OCI-LY7 (cell line): Measurements from ENCODE around the gene PRKCA. TPM values are rescaled to one million over a fixed set of nuclear protein-coding genes. Genes with fewer than 3 reads are reported as not detected.

ENCODE experiments used
- BruUV-seq: library from RNA; stranded (reverse); fragments of 400-500 nt; replicated peaks from 2 replicates; lab custom pipeline; 2021; lab: Mats Ljungman, UMichigan
- CTCF ChIA-PET: fragments of 300-600 bp; sonication (Branson Sonifier 250); formaldehyde crosslinking; loops from one replicate; lab custom pipeline; 2022; ENCODE audit warnings: antibody characterized with exemption; ENCODE audit not compliant: unreplicated experiment; lab: Charles Lee
- POLR2A ChIA-PET: fragments of 300-600 bp; sonication (Branson Sonifier 250); formaldehyde crosslinking; loops from one replicate; lab custom pipeline; 2022; ENCODE audit warnings: antibody characterized with exemption; lab: Charles Lee
- DNase-seq: peaks from one replicate; pipeline ENCODE4 v3.0.0-alpha.2; 2015; ENCODE audit warnings: low spot score
- H2AFZ ChIP-seq: fragments of 200-600 bp; sonication (generic), shearing (Covaris generic); 2 replicates; pipeline ENCODE4 v1.6.1; 2014; ENCODE audit warnings: mild to moderate bottlenecking, antibody characterized with exemption, low read length, moderate library complexity
- H3K27ac ChIP-seq: fragments of 200-600 bp; sonication (generic); 2 replicates; pipeline ENCODE4 v1.5.1; 2014; ENCODE audit warnings: mixed run types, low read depth, mild to moderate bottlenecking, moderate library complexity, low read length, inconsistent platforms; ENCODE audit not compliant: poor library complexity, severe bottlenecking
- H3K36me3 ChIP-seq: fragments of 200-600 bp; sonication (generic); 2 replicates; pipeline ENCODE4 v1.6.1; 2014; ENCODE audit warnings: mild to moderate bottlenecking, antibody characterized with exemption, low read length, moderate library complexity, mixed read lengths; ENCODE audit not compliant: insufficient read depth
- H3K4me1 ChIP-seq: fragments of 200-600 bp; sonication (generic); 2 replicates; pipeline ENCODE4 v1.5.1; 2014; ENCODE audit warnings: mild to moderate bottlenecking, low read length; ENCODE audit not compliant: insufficient read depth, poor library complexity, severe bottlenecking
- H3K4me2 ChIP-seq: fragments of 200-600 bp; sonication (generic); 2 replicates; pipeline ENCODE4 v1.6.1; 2014; ENCODE audit warnings: mild to moderate bottlenecking, low read length
- H3K4me3 ChIP-seq: fragments of 200-600 bp; sonication (generic); 2 replicates; pipeline ENCODE4 v1.5.1; 2014; ENCODE audit warnings: mild to moderate bottlenecking, low read depth, low read length; ENCODE audit not compliant: poor library complexity, severe bottlenecking
- H3K79me2 ChIP-seq: fragments of 200-600 bp; sonication (generic); 2 replicates; pipeline ENCODE4 v1.6.1; 2016; ENCODE audit warnings: low read depth, mild to moderate bottlenecking, low read length, moderate library complexity, mixed read lengths; ENCODE audit not compliant: insufficient read depth
- H3K9me2 ChIP-seq: fragments of 200-600 bp; sonication (generic); 2 replicates; pipeline ENCODE4 v1.6.1; 2016; ENCODE audit warnings: mild to moderate bottlenecking, low read length, mixed read lengths; ENCODE audit not compliant: insufficient read depth
- H3K9me3 ChIP-seq: fragments of 200-600 bp; sonication (generic); 2 replicates; pipeline ENCODE4 v1.6.1; 2014; ENCODE audit warnings: mild to moderate bottlenecking, mixed run types, low read length, mixed read lengths
- H4K20me1 ChIP-seq: fragments of 200-600 bp; sonication (generic); 2 replicates; pipeline ENCODE4 v1.6.1; 2014; ENCODE audit warnings: mild to moderate bottlenecking, antibody characterized with exemption, low read length, moderate library complexity, mixed read lengths; ENCODE audit not compliant: insufficient read depth
- EZH2phosphoT487 ChIP-seq: fragments of 200-600 bp; sonication (generic); IDR thresholded peaks from 2 replicates; pipeline ENCODE4 v1.6.1; 2018; ENCODE audit warnings: low read depth, borderline replicate concordance, mild to moderate bottlenecking, mixed run types, antibody characterized with exemption, low read length, moderate library complexity, mixed read lengths
- intact Hi-C: fragments of 100-400 bp; cut with micrococcal nuclease; formaldehyde crosslinking; loops from one replicate; pipeline ENCODE4 v1.10.0; 2022; ENCODE audit not compliant: unreplicated experiment
- total RNA-seq, 2 experiments: library from RNA; depleted of rRNA in 1 of 2; stranded (reverse); fragments of >200 nt in 1 of 2; shearing (Covaris generic) in 1 of 2; gene quantifications; 2 replicates each; pipeline ENCODE4 v1.2.3, GENCODE V29; 2014 to 2022
- TF ChIP-seq, protein P1 (sequence below): fragments of 200-600 bp; sonication (generic); conservative IDR thresholded peaks from 2 replicates; pipeline ENCODE4 v1.5.1; 2014; ENCODE audit warnings: mild to moderate bottlenecking, antibody characterized with exemption, low read length, moderate library complexity, mixed read lengths

Gene PRKCA
- total RNA-seq, 2 experiments from 2014 or later = 6.6 to 32.1 TPM

DNA sequence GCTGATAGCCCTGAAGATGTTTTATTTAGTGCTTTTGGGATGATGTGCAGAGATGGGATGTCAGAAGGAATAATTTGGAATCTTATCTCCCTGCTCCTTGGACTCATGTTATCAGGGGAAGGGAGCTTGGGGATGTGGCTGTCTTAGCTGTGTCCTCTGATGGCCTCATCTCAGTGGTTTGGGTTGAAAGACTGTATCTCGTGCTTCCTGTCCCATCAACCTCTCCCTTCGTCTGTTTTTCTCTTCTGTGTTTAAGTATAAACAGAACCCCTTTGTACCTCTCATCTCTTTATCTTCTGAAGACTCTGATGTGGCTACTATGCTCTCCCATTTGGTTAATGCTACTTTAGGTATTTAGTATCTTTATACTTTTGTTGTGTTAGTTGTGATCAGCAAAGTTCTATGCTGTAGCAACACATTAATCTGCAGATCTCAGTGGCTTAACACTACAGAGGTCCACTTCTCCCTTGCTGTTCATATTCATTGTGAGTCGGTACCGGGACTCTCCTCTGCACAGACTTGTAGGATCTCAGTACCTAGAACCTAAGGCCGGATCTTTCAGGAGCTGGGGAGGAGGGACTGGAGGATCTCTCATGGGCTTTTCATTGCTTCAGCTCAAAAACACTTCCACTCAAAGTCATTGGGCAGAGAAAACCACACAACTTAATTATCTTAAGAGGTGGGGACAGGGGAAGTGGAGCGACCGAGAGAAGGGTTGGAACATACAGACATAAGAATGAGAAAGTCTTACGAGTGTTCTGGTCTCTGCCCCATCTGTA is 28.8 kb downstream of the PRKCA start:
- no peaks in the 10 kb centered on the region for H3K9me2 ChIP-seq
- H3K4me1 ChIP-seq = no peaks in the 10 kb centered on the region
- no peaks in the 10 kb centered on the region; the same call in 1 of the 2 replicates for H4K20me1 ChIP-seq
- CTCF ChIA-PET = no interaction called here
- no peak for TF ChIP-seq EZH2phosphoT487
- TF ChIP-seq, protein P1, sequence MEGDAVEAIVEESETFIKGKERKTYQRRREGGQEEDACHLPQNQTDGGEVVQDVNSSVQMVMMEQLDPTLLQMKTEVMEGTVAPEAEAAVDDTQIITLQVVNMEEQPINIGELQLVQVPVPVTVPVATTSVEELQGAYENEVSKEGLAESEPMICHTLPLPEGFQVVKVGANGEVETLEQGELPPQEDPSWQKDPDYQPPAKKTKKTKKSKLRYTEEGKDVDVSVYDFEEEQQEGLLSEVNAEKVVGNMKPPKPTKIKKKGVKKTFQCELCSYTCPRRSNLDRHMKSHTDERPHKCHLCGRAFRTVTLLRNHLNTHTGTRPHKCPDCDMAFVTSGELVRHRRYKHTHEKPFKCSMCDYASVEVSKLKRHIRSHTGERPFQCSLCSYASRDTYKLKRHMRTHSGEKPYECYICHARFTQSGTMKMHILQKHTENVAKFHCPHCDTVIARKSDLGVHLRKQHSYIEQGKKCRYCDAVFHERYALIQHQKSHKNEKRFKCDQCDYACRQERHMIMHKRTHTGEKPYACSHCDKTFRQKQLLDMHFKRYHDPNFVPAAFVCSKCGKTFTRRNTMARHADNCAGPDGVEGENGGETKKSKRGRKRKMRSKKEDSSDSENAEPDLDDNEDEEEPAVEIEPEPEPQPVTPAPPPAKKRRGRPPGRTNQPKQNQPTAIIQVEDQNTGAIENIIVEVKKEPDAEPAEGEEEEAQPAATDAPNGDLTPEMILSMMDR = no peak
- no peak overlapping the region for H3K27ac ChIP-seq
- intact Hi-C loops = no loop called here
- no peaks in the 10 kb centered on the region for H3K9me3 ChIP-seq
- DNase-seq = no peak
- no peaks in the 10 kb centered on the region for H3K79me2 ChIP-seq
- H3K36me3 ChIP-seq = no peaks in the 10 kb centered on the region
- no TSS peak for BruUV-seq
- H2AFZ ChIP-seq = no peak overlapping the region
- no peak overlapping the region for H3K4me3 ChIP-seq
- no peak overlapping the region; the same call in 1 of the 2 replicates for H3K4me2 ChIP-seq
- POLR2A ChIA-PET = interaction anchor here (0.7 to 1.6 kb wide), 2 partner anchors 11 to 31 kb away, joined by 3 to 7 read pairs; no protein-coding TSS in a partner anchor

DNA sequence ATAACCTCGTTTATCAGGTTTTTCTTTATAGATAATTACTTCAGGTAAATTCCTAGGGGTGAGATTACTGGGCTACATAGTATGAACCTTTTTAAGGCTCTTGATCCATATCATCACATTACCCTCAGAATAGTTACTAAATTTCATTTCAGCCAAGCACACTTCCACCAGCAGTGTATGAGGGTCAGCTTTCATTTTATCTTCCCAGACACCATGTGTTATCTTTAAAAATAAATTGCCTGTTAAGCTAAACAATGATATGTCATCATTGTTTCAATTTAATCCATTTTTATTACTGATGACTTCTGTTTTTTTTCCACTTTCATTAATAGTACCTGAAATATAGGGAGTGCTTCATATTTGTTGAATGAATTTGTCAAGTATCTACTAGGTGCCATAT is 33.4 kb downstream of the PRKCA start:
- Histone ChIP-seq H3K9me2 (no peaks in the 10 kb centered on the region), H4K20me1 (no peaks in the 10 kb centered on the region; the same call in 1 of the 2 replicates), H3K4me1 (no peaks in the 10 kb centered on the region), H3K36me3 (no peaks in the 10 kb centered on the region), H3K9me3 (no peaks in the 10 kb centered on the region), H3K27ac (no peak overlapping the region), H2AFZ (no peak overlapping the region), H3K79me2 (no peaks in the 10 kb centered on the region), H3K4me3 (no peak overlapping the region), H3K4me2 (no peak overlapping the region)
- DNase-seq = no peak
- ChIA-PET CTCF (no interaction called here), POLR2A (no interaction called here)
- no TSS peak for BruUV-seq
- intact Hi-C loops = no loop called here
- TF ChIP-seq, protein P1 = no peak
- no peak for TF ChIP-seq EZH2phosphoT487

GRCh38 chr17:66337268-66337667 is 34.9 kb downstream of the PRKCA start:
- no peak for TF ChIP-seq EZH2phosphoT487
- TF ChIP-seq, protein P1 = no peak
- intact Hi-C loops = no loop called here
- CTCF ChIA-PET = no interaction called here
- Histone ChIP-seq H3K79me2 (no peaks in the 10 kb centered on the region), H3K36me3 (no peaks in the 10 kb centered on the region), H3K4me2 (no peak overlapping the region), H3K27ac (no peak overlapping the region), H2AFZ (no peak overlapping the region), H4K20me1 (no peaks in the 10 kb centered on the region), H3K4me1 (no peaks in the 10 kb centered on the region), H3K9me2 (no peaks in the 10 kb centered on the region), H3K9me3 (no peaks in the 10 kb centered on the region), H3K4me3 (no peak overlapping the region)
- no peak for DNase-seq
- POLR2A ChIA-PET = interaction anchor here (0.7 to 1.4 kb wide), 3 partner anchors 21 to 70 kb away, joined by 3 to 4 read pairs (median 3); no protein-coding TSS in a partner anchor
- BruUV-seq = no TSS peak
